ENCODE results near the gene CCDC88B.
A peak's percentile ranks its signal among the peaks of the same experiment; 100 is the strongest.

CCDC88B gene

GRCh38 chr11:64339754-64340408 is at the start of gene CCDC88B:
TSS of gene CCDC88B (plus strand) at chr11:64340204. CDS start at chr11:64340267, 63 bp downstream.
- peak; percentile 78 for DNase-seq (ENCODE audit: low read depth)

- no peak for DNase-seq (ENCODE audit: low read depth)
Measured at GRCh38 chr11:64290352-64291261, 49.4 kb upstream of the CCDC88B start.

- DNase-seq (ENCODE audit: low read depth): no peak
Measured at GRCh38 chr11:64291262-64291751, 48.7 kb upstream of the CCDC88B start, which contains the start of gene KCNK4. TSS of gene KCNK4 (plus strand) at chr11:64291302. CDS start at chr11:64293019, 1,717 bp downstream.

- no peak for DNase-seq (ENCODE audit: low read depth)
Measured at GRCh38 chr11:64291752-64292459, 48.1 kb upstream of the CCDC88B start.

GRCh38 chr11:64292460-64293254 is 47.3 kb upstream of the CCDC88B start:
- no peak for DNase-seq (ENCODE audit: low read depth)

DNA sequence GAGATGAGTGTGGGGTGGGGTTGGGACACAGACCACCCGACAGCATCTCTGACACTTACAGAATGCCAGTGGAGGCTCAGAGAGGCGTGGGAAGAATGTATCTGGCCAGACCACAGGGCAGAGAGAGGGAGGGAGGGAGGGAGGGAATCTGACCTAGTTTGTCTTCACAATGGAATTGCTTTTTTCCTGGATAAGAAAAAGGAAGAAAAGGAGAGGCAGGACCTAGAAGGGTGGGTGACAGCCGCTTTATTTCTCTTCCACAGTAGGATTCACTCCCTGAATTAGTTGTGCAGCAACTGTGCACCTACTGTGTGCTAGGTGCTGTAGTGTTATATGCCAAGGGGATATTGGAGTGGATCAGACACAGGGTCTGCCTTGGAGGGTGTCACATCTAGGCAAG is 45.2 kb upstream of the CCDC88B start:
- no peak for DNase-seq (ENCODE audit: low read depth)

- no peak for DNase-seq (ENCODE audit: low read depth)
Measured at GRCh38 chr11:64295760-64296159, 44.2 kb upstream of the CCDC88B start.

- no peak for DNase-seq (ENCODE audit: low read depth)
Measured at GRCh38 chr11:64296236-64296635, 43.8 kb upstream of the CCDC88B start.

GRCh38 chr11:64296830-64297698 is 42.9 kb upstream of the CCDC88B start:
- DNase-seq (ENCODE audit: low read depth): no peak

DNA sequence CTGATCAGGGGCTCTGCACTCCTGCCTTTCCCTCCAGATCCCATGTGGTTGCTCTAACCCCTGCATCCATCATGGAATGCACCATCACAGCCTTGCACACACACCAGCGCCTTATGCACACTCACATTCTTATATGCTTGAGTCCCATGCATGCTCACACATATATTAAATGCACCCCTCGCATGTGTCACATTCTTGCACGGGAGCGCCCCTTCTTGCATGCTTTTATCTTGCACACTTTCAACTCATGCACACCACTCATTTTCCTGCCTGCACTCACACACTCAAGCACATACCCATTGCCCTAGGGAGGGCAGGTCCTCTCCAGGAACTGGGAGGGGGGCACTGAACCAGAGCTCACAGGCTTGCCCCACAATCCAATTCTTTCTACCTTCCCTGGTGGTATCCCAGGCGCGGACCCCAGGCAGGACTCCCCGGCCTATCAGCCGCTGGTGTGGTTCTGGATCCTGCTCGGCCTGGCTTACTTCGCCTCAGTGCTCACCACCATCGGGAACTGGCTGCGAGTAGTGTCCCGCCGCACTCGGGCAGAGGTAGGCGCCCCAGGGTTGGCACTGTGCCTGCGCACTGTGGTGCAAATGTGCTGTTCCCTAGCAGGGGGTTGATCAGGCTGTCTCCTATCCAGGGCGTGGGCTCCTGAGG is 42.2 kb upstream of the CCDC88B start:
- DNase-seq (ENCODE audit: low read depth): no peak

GRCh38 chr11:64298966-64299846 is 40.8 kb upstream of the CCDC88B start:
- no peak for DNase-seq (ENCODE audit: low read depth)

- no peak for DNase-seq (ENCODE audit: low read depth)
Measured at GRCh38 chr11:64299847-64300648, 40.0 kb upstream of the CCDC88B start, which contains the start of gene CATSPERZ. TSS of gene CATSPERZ (plus strand) at chr11:64300358. CDS start at chr11:64300411, 53 bp downstream.

DNA sequence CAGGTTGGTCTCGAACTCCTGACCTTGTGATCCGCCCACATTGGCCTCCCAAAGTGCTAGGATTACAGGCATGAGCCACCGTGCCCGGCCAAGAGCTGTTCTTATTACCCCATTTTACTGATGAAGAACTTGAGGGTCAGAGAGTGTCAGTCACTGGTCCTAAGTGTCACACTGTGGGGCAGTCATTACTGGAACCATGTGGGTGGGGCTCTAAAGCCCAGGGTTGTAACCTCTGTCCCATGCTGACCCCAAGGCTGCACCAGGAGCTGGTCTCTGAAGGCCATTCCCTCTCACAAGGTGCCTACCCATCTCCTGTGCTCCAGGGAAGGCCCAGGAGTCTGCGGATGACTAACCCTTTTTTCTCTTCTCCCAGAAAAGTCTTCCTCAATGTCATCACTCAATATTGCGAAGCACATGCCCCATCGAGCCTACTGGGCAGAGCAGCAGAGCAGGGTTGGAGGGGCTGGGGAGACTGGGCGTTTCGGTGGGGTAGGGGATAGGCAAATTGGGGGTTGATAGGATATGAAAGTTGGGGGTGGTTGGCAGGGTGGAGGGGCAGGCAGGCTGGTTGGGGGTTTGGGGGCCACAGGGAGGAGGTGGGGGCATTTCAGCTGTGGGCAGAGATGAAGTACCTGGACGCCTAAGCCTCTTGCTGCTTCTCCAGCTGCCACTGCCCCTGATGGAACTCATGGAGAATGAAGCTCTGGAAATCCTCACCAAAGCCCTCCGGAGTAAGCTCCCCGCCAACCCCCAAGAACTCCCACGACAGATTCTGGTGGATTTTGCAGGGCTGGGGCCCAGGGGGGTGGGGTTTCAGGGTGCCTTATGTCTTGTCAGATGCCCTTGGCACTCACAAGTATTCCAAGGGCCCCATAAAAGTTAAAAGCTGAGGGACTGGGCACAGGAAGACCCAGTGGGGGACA is 36.6 kb upstream of the CCDC88B start:
- DNase-seq (ENCODE audit: low read depth): no peak

DNA sequence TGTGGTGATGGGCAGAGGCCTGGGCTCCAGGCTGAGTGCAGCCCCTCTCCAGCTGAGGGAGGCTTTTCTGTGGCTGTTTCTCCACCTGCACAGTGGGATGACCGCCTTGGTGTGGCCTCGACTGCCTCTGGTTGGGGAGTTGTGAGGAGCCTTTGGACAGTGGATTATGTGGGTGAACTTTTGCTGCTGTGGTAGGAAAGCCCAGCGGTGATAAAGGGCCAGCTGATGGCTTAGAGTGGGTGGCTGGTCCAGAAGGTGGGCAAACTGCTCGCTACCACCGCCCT is 36.0 kb upstream of the CCDC88B start:
- no peak for DNase-seq (ENCODE audit: low read depth)

GRCh38 chr11:64304316-64305072 is 35.5 kb upstream of the CCDC88B start:
- DNase-seq (ENCODE audit: low read depth): peak; percentile 89

- DNase-seq (ENCODE audit: low read depth): peak; percentile 99
Measured at GRCh38 chr11:64305075-64305690, 34.8 kb upstream of the CCDC88B start, which contains the start of gene ESRRA. TSS of gene ESRRA (plus strand) at chr11:64305524. CDS start at chr11:64307180, 1,656 bp downstream.

Measured in activated T-helper 9 cell treated with anti-CD3 and anti-CD28 coated beads, Interleukin-2, amount 50 U/mL, for 16 hours (primary cell).